ENCODE measurements around the gene MAD2L2.
A peak's percentile ranks its signal among the peaks of the same experiment; 100 is the strongest.

Gene MAD2L2

DNA sequence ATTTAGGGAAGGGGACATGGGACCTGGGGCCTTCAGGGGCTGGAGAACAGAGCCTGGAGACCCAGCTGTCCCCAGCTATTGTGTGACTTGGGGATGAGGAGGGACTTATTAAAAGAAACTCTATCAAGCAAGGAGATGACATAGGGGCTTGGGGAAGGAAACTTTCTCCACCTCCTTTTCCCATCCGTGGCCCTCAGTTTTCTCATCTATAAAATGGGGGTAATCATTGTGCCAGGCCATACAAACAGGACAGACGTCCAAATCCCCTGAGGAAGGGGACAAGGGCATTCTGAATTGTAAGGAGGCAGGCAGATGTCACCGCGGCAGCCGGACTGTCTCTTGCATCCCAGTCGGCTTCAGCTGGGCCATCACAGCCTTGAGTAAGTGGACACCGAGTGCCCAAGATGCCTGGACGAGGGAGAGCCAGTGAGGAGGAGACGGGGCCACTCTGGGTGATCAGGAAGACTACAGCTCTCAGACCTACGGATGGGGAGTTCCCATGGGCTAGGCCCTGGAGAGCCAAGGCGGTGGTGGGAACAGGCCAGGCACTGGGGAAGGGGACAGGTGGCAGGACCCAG is 28.7 kb downstream of the MAD2L2 start:
- DNase-seq (ENCODE audit: low spot score) = no peak
- TF ChIP-seq, protein P1, sequence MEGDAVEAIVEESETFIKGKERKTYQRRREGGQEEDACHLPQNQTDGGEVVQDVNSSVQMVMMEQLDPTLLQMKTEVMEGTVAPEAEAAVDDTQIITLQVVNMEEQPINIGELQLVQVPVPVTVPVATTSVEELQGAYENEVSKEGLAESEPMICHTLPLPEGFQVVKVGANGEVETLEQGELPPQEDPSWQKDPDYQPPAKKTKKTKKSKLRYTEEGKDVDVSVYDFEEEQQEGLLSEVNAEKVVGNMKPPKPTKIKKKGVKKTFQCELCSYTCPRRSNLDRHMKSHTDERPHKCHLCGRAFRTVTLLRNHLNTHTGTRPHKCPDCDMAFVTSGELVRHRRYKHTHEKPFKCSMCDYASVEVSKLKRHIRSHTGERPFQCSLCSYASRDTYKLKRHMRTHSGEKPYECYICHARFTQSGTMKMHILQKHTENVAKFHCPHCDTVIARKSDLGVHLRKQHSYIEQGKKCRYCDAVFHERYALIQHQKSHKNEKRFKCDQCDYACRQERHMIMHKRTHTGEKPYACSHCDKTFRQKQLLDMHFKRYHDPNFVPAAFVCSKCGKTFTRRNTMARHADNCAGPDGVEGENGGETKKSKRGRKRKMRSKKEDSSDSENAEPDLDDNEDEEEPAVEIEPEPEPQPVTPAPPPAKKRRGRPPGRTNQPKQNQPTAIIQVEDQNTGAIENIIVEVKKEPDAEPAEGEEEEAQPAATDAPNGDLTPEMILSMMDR (IDR thresholded peaks at IDR 0.05; ENCODE audit: extremely low read depth, missing control alignments) = no peak

GRCh38 chr1:11651017-11651416 is 29.9 kb downstream of the MAD2L2 start:
- no peak for DNase-seq (ENCODE audit: low spot score)
- TF ChIP-seq, protein P1 (IDR thresholded peaks at IDR 0.05; ENCODE audit: extremely low read depth, missing control alignments) = no peak

DNA sequence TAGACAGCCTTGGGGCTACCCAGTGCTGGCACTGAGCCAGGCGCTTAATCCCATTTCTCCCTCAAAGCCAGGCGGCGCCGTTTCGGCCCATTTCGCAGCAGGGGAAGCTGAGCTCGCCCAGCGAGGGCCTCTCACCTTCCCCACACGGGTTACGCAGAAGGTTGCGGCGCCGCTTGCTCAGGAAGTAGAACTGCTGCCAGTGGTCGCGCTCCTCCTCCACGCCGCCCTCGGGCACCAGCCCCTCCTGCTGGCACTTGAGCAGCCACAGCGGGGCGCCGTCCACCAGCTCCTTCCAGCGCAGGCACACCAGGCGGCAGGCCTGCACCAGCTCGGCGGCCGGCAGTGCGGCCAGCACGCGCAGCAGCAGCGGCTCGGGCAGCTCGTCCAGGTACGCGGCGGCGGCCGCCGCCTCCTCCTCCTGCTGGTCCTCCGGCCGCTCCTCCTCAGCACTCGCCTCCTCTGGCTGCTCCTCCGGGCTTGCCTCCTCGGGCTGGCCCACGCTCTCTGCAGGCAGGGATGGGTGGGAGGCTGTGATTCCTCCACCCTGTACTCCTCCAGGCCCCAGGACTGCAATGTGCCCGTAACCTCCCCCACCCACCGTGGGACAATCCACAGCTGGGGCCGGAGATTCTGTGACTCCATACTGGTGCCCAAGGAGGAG is 30.5 kb downstream of the MAD2L2 start:
- DNase-seq (ENCODE audit: low spot score) = peak; percentile 83
- TF ChIP-seq, protein P1 (IDR thresholded peaks at IDR 0.05; ENCODE audit: extremely low read depth, missing control alignments) = peak; percentile 81

DNA sequence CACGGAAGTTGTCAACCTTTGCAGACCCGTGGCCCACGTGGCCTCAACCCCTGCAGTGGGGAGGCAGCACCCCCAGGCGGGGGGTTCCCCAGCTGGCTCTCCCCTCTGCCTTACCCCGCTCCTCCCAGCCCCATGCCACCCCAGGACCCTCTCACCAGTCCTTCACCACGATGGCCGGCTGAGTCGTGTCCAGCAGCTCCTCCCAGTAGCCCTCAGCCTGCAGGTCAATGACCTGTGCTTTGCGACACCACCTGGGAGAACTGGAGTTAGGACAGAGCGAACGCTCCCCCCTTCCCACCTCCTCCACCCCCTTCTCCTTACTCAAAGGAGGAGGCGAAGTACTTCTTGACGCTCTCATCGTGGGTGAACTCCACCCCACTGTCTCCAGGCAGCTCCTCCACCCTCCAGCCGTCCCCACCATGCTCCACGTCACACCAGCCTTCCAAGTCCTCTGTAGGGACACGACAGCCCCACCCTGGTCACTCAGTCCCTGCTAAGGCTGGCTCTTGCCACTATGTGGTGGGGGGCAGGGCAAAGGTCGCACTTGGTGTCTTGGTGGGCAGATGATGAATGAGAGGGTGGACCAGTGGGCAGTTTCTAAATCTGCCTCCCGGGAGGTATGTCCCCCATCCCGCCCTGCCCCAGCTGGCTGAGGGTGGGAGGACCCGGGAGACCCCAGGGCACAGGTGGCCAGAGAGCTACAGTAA is 31.2 kb downstream of the MAD2L2 start:
- TF ChIP-seq, protein P1 (IDR thresholded peaks at IDR 0.05; ENCODE audit: extremely low read depth, missing control alignments) = no peak
- no peak for DNase-seq (ENCODE audit: low spot score)

DNA sequence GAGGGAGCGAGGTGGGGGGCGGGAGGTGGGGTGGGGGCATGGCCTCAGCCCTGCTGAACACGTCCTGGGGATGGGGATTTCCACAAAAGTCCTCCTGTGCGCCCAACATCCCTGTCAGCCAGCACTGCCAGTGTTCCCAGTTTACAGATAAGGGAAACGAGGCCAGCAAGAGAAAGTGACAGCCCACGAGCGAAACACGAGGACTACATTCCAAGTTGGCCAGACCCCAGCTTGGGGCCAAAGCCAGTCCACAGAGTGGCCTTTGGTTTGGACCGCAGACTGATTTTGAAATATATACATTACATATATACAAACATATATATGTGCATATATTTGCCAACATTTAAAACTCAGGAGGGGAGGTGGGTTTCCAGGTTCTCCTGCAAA is 31.7 kb downstream of the MAD2L2 start:
- TF ChIP-seq, protein P1 (IDR thresholded peaks at IDR 0.05; ENCODE audit: extremely low read depth, missing control alignments) = no peak
- no peak for DNase-seq (ENCODE audit: low spot score)

DNA sequence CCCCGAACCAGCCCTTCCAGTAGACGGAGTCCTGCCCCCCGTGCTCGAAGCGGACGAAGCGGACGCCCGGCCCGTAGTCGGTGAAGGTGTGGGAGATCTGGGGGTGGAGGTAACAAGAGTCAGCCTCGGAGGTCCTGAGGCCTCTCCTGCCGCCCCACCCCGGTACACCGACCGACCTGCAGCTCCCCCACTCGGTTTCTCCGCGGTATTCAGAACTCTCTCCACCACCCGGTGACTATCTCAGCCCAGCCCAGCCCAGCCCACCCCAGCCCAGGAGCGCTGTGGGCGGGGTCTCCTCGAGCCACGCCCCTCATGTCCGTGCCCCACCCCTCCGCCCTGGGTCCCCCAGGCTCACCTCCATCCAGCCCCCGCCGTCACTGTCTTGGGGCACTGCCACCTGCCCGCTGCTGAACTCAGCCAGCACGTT is 32.2 kb downstream of the MAD2L2 start:
- TF ChIP-seq, protein P1 (IDR thresholded peaks at IDR 0.05; ENCODE audit: extremely low read depth, missing control alignments) = no peak
- DNase-seq (ENCODE audit: low spot score) = no peak

GRCh38 chr1:11648039-11648438 is 32.9 kb downstream of the MAD2L2 start:
- TF ChIP-seq, protein P1 (IDR thresholded peaks at IDR 0.05; ENCODE audit: extremely low read depth, missing control alignments) = no peak

More at GRCh38 chr1:11648039-11648438, 32.9 kb downstream of the MAD2L2 start:
- no peak for DNase-seq (ENCODE audit: low spot score)
